ENCODE results near the gene ZNF615. TPM values are rescaled to one million over a fixed set of nuclear protein-coding genes. Genes with fewer than 3 reads are reported as not detected.

ZNF615 gene
- polyA plus RNA-seq, 4 donors: 1.9 to 8.6 (median 2.8) TPM

GRCh38 chr19:51944798-51945552 is 63.0 kb downstream of the ZNF615 start:
- Histone ChIP-seq H3K9me3 (ENCODE audit: control insufficient read depth in 2 of 2, insufficient read depth in 1 of 2, low read depth in 1 of 2, low read length in 1 of 2) (peaks cover 14 to 66% of the 10 kb centered on the region in 2 donors), H3K4me3 (ENCODE audit: low read depth in 1 of 3, low read length in 3 of 3) (no peak overlapping the region), H3K27me3 (ENCODE audit: control insufficient read depth in 3 of 3, insufficient read depth in 3 of 3, low read length in 3 of 3) (no peaks in the 10 kb centered on the region), H3K36me3 (ENCODE audit: control insufficient read depth in 3 of 3, insufficient read depth in 2 of 3, low read depth in 1 of 3, low read length in 3 of 3) (peaks cover 20 to 47% (median 30%) of the 10 kb centered on the region in 3 donors), H3K4me1 (ENCODE audit: control insufficient read depth in 3 of 3, insufficient read depth in 2 of 3, low read depth in 1 of 3, low read length in 2 of 3) (no peaks in the 10 kb centered on the region), H3K27ac (ENCODE audit: low read depth in 1 of 3, low read length in 2 of 3) (no peak overlapping the region)
- DNase-seq (no peak), FAIRE-seq (no peak)
- WGBS, 3 donors: 93% methylated on average over 7 of the region's 7 CpGs

Other genes with a start within 250 kb of the ZNF615 start
- 1 to 10 TPM in 2 of 4 donors, under 1 TPM in 1, not detected in 1; 0.04 to 2.6 (median 1.8) TPM for gene FPR2, start 247.0 kb downstream of the ZNF615 start, polyA plus RNA-seq
- gene FPR3, start 213.1 kb downstream of the ZNF615 start, polyA plus RNA-seq: 1 to 10 TPM in 3 of 4 donors, under 1 TPM in 1; 0.89 to 5.1 (median 3.8) TPM
- gene ZNF577, start 120.3 kb downstream of the ZNF615 start, polyA plus RNA-seq: 10 to 100 TPM in 1 of 4 donors, 1 to 10 TPM in 3; 4.7 to 29.4 (median 8.0) TPM
- 10 to 100 TPM in 1 of 4 donors, 1 to 10 TPM in 3; 2.5 to 14.4 (median 4.5) TPM for gene ZNF649, start 103.2 kb downstream of the ZNF615 start, polyA plus RNA-seq
- 1 to 10 TPM; 2.2 to 6.0 (median 4.3) TPM for gene ZNF613, start 80.7 kb downstream of the ZNF615 start, polyA plus RNA-seq
- gene ZNF350, start 21.4 kb downstream of the ZNF615 start, polyA plus RNA-seq: 10 to 100 TPM in 3 of 4 donors, 1 to 10 TPM in 1; 5.1 to 14.0 (median 11.4) TPM
- gene ZNF614, start 20.2 kb upstream of the ZNF615 start, polyA plus RNA-seq: 1 to 10 TPM; 2.4 to 8.2 (median 2.7) TPM
- gene ZNF432, start 40.6 kb upstream of the ZNF615 start, polyA plus RNA-seq: 10 to 100 TPM in 1 of 4 donors, 1 to 10 TPM in 3; 3.8 to 13.9 (median 6.4) TPM
- 10 to 100 TPM in 1 of 4 donors, 1 to 10 TPM in 3; 4.1 to 24.7 (median 8.7) TPM for gene ZNF841, start 87.6 kb upstream of the ZNF615 start, polyA plus RNA-seq
- 10 to 100 TPM in 1 of 4 donors, 1 to 10 TPM in 3; 1.1 to 11.6 (median 2.2) TPM for gene ZNF616, start 131.7 kb upstream of the ZNF615 start, polyA plus RNA-seq
- gene ZNF836, start 163.4 kb upstream of the ZNF615 start, polyA plus RNA-seq: 10 to 100 TPM in 1 of 4 donors, 1 to 10 TPM in 3; 1.8 to 12.3 (median 3.4) TPM
- 100 to 1,000 TPM; 131 to 228 (median 145) TPM for gene PPP2R1A, start 181.8 kb upstream of the ZNF615 start, polyA plus RNA-seq